Right lobe of liver (tissue), 6 donors: Measurements from ENCODE around the gene RIMKLA. TPM values are rescaled to one million over a fixed set of nuclear protein-coding genes. Genes with fewer than 3 reads are reported as not detected.

Experiments used
- ATAC-seq, 4 donors: fragments of 200-7000 bp; cut with Tn5 transposase; one replicate each; pipeline ENCODE4 v1.9.1; 2020; ENCODE audit warnings: mild to moderate bottlenecking in 4 of 4, moderate library complexity in 4 of 4
- DNase-seq, 3 donors: peaks; one replicate each; pipeline ENCODE4 v3.0.0-alpha.2; 2020
- H3K27ac ChIP-seq, 3 donors: fragments of 200-600 bp; one replicate each; pipeline ENCODE4 v1.8.0; 2022
- H3K27me3 ChIP-seq, 2 donors: fragments of 200-600 bp; one replicate each; pipeline ENCODE4 v1.8.0; 2022
- H3K36me3 ChIP-seq, 4 donors: fragments of 200-600 bp; sonication (generic) in 1 of 4; one replicate each; pipeline versions ENCODE4 v1.5.1 to v1.8.0; 2017 to 2022; ENCODE audit warnings: control low read depth in 1 of 4
- H3K4me1 ChIP-seq, 4 donors: fragments of 200-600 bp; sonication (generic) in 1 of 4; one replicate each; pipeline versions ENCODE4 v1.5.1 to v1.8.0; 2017 to 2022; ENCODE audit warnings: control low read depth in 1 of 4
- H3K4me3 ChIP-seq, 3 donors: fragments of 200-600 bp; one replicate each; pipeline ENCODE4 v1.8.0; 2022
- H3K9me3 ChIP-seq, 4 donors: fragments of 200-600 bp; sonication (generic) in 1 of 4; one replicate each; pipeline versions ENCODE4 v1.5.1 to v1.8.0; 2017 to 2022; ENCODE audit warnings: control low read depth in 1 of 4
- CTCF ChIP-seq, 4 donors: fragments of 200-600 bp in 3 of 4; fragments of 450-650 bp in 1 of 4; IDR thresholded peaks; one replicate each; pipeline versions ENCODE4 v1.5.1 to v1.8.0; 2016 to 2022; ENCODE audit warnings: antibody characterized with exemption in 4 of 4, mild to moderate bottlenecking in 2 of 4
- POLR2A ChIP-seq: fragments of 450-650 bp; IDR thresholded peaks from one replicate; pipeline ENCODE4 v1.6.1; 2017; ENCODE audit warnings: antibody characterized with exemption, mild to moderate bottlenecking
- WGBS: methylation state at CpG from one replicate; pipeline ENCODE4 v1.1.6; 2018; ENCODE audit warnings: low coverage, low lambda C conversion rate; ENCODE audit not compliant: insufficient coverage; ENCODE audit errors: missing lambda C conversion rate; 5-methylcytosine and 5-hydroxymethylcytosine counted together
- intact Hi-C, 2 donors: fragments of 100-400 bp; cut with DNase I; formaldehyde crosslinking; loops; one replicate each; pipeline versions ENCODE4 v1.11.2 to v1.14.1; 2022
- total RNA-seq, 6 experiments: library from RNA; depleted of rRNA in 2 of 6; stranded (reverse); fragments of >200 nt in 2 of 6; fragmentation: NEBNext Ultra II Directional in 3 of 6; extraction: Animal tissue kit (Norgen Biotek cat#: 25700) in 3 of 6; gene quantifications; one replicate each; pipeline versions ENCODE4 v1.1.0 to v1.2.4, GENCODE V29; 2016 to 2023
- donor health status: DM: no; HTN: yes; CAD: no.
- donor health status: DM: no; HTN: no; CAD: no.
- donor health status: DM: no; HTN: no; CAD: no.
- donor health status: DM: no; HTN: yes; CAD: no.
- donor health status: DM: no; HTN: yes; CAD: no.

RIMKLA gene
- total RNA-seq, 6 experiments from 2014 or later = 0.02 to 0.95 (median 0.15) TPM

GRCh38 chr1:42340093-42340492 lies 40.5 kb upstream of the RIMKLA start:
- no peak for DNase-seq
- intact Hi-C loops = no loop called here
- 37% methylated on average over 2 of the region's 2 CpGs for WGBS
- Histone ChIP-seq H3K4me3 (no peak overlapping the region), H3K36me3 (no peaks in the 10 kb centered on the region), H3K27ac (no peak overlapping the region), H3K9me3 (no peaks in the 10 kb centered on the region), H3K27me3 (no peaks in the 10 kb centered on the region), H3K4me1 (peaks cover 0 to 11% (median 2%) of the 10 kb centered on the region in 4 donors)
- peak in 1 of 4 donors; percentile 51 for ATAC-seq
- TF ChIP-seq POLR2A (no peak), CTCF (IDR thresholded peaks at IDR 0.05) (no peak)

- WGBS = 100% methylated on average over 1 of the region's 1 CpG
- H3K4me3 ChIP-seq = no peak overlapping the region
- ATAC-seq (no peak), DNase-seq (no peak)
- intact Hi-C loops = no loop called here
- no peaks in the 10 kb centered on the region for H3K9me3 ChIP-seq
- no peak overlapping the region for H3K27ac ChIP-seq
- TF ChIP-seq CTCF (IDR thresholded peaks at IDR 0.05) = no peak
- no peak for TF ChIP-seq POLR2A
- no peaks in the 10 kb centered on the region for H3K36me3 ChIP-seq
- peaks cover 0 to 10% (median 2%) of the 10 kb centered on the region in 4 donors for H3K4me1 ChIP-seq
- no peaks in the 10 kb centered on the region for H3K27me3 ChIP-seq
Measured at GRCh38 chr1:42340901-42341300, 39.7 kb upstream of the RIMKLA start.

GRCh38 chr1:42343049-42343448 lies 37.5 kb upstream of the RIMKLA start:
- Histone ChIP-seq H3K27me3 (no peaks in the 10 kb centered on the region), H3K36me3 (no peaks in the 10 kb centered on the region), H3K4me1 (peaks cover 0 to 4% (median 0%) of the 10 kb centered on the region in 4 donors), H3K27ac (no peak overlapping the region), H3K4me3 (no peak overlapping the region), H3K9me3 (no peaks in the 10 kb centered on the region)
- no peak for ATAC-seq
- DNase-seq = no peak
- intact Hi-C loops = no loop called here
- TF ChIP-seq POLR2A = no peak
- 82% methylated on average over 2 of the region's 5 CpGs for WGBS

GRCh38 chr1:42348498-42348897 lies 32.1 kb upstream of the RIMKLA start:
- H3K4me1 ChIP-seq = no peaks in the 10 kb centered on the region
- H3K4me3 ChIP-seq = no peak overlapping the region
- DNase-seq (no peak), ATAC-seq (no peak)
- TF ChIP-seq POLR2A (no peak), CTCF (IDR thresholded peaks at IDR 0.05) (no peak)
- H3K27ac ChIP-seq = no peak overlapping the region
- no peaks in the 10 kb centered on the region for H3K9me3 ChIP-seq
- H3K27me3 ChIP-seq = no peaks in the 10 kb centered on the region
- intact Hi-C loops = no loop called here
- H3K36me3 ChIP-seq = no peaks in the 10 kb centered on the region

GRCh38 chr1:42350086-42350485 lies 30.5 kb upstream of the RIMKLA start:
- 0% methylated on average over 1 of the region's 1 CpG for WGBS
- intact Hi-C loops = no loop called here
- no peaks in the 10 kb centered on the region for H3K27me3 ChIP-seq

More at GRCh38 chr1:42350086-42350485, 30.5 kb upstream of the RIMKLA start:
- Histone ChIP-seq H3K27ac (no peak overlapping the region), H3K36me3 (no peaks in the 10 kb centered on the region), H3K9me3 (no peaks in the 10 kb centered on the region), H3K4me3 (no peak overlapping the region), H3K4me1 (no peaks in the 10 kb centered on the region)
- TF ChIP-seq POLR2A (no peak), CTCF (IDR thresholded peaks at IDR 0.05) (no peak)
- ATAC-seq (no peak), DNase-seq (no peak)
